SK-N-SH (cell line): ENCODE data around the gene ADAMTSL1. TPM values are rescaled to one million over a fixed set of nuclear protein-coding genes. Genes with fewer than 3 reads are reported as not detected.
A peak's percentile ranks its signal among the peaks of the same experiment; 100 is the strongest.

Source experiments
- CTCF ChIA-PET: fragments of 300-600, 350-600 bp; formaldehyde crosslinking; extraction: SDS; loops from one replicate; lab custom pipeline; 2021; lab: Yijun Ruan, JAX
- POLR2A ChIA-PET: fragments of 350-600 bp; sonication (Branson Sonifier 250); formaldehyde crosslinking; extraction: SDS; loops from one replicate; lab custom pipeline; 2020; ENCODE audit warnings: antibody characterized with exemption, inconsistent platforms; lab: Yijun Ruan, JAX
- DNase-seq: peaks from one replicate; pipeline ENCODE4 v3.0.0; 2012
- H2AFZ ChIP-seq: fragments of 200-600 bp; sonication (generic); 2 replicates; pipeline ENCODE4 v1.8.1; 2016; ENCODE audit warnings: antibody characterized with exemption, mild to moderate bottlenecking, low read depth
- H3F3A ChIP-seq: fragments of 200-600 bp; sonication (generic); replicated peaks from 2 replicates; pipeline ENCODE3; 2016; ENCODE audit warnings: antibody characterized with exemption, mild to moderate bottlenecking; ENCODE audit not compliant: insufficient read depth
- H3K27ac ChIP-seq, 2 experiments: fragments of 200-500 bp in 1 of 2; fragments of 200-600 bp in 1 of 2; sonication (Bioruptor generic) in 1 of 2; sonication (generic), shearing (Covaris generic) in 1 of 2; 2 replicates each; pipeline versions ENCODE4 v1.5.1 to v1.6.1; 2014 to 2016; ENCODE audit warnings: low read depth in 2 of 2, inconsistent platforms in 1 of 2, low read length in 1 of 2, mild to moderate bottlenecking in 1 of 2, mixed read lengths in 1 of 2
- H3K27me3 ChIP-seq: fragments of 200-600 bp; sonication (generic), shearing (Covaris generic); 2 replicates; pipeline ENCODE4 v1.6.1; 2016; ENCODE audit warnings: mixed run types; ENCODE audit not compliant: insufficient read depth
- H3K36me3 ChIP-seq, 2 experiments: fragments of 200-500 bp in 1 of 2; fragments of 200-600 bp in 1 of 2; sonication (Bioruptor generic) in 1 of 2; sonication (generic) in 1 of 2; replicated peaks in 1 of 2; 2 replicates each; pipeline versions ENCODE3 to v1.5.1; 2014 to 2016; ENCODE audit warnings: low read length in 1 of 2, mild to moderate bottlenecking in 1 of 2; ENCODE audit not compliant: insufficient read depth in 2 of 2, control insufficient read depth in 1 of 2
- H3K4me1 ChIP-seq, 2 experiments: fragments of 200-500 bp in 1 of 2; fragments of 200-600 bp in 1 of 2; sonication (Bioruptor generic) in 1 of 2; sonication (generic), shearing (Covaris generic) in 1 of 2; 2 replicates each; pipeline versions ENCODE4 v1.5.1 to v1.6.1; 2014 to 2016; ENCODE audit warnings: low read depth in 1 of 2, low read length in 1 of 2, mixed run types in 1 of 2; ENCODE audit not compliant: insufficient read depth in 2 of 2, control insufficient read depth in 1 of 2
- H3K4me2 ChIP-seq: fragments of 200-600 bp; sonication (generic), shearing (Covaris generic); 2 replicates; pipeline ENCODE4 v1.6.1; 2017; ENCODE audit warnings: mixed run types
- H3K4me3 ChIP-seq, 2 experiments: fragments of 200-500 bp in 1 of 2; fragments of 200-600 bp in 1 of 2; sonication (Bioruptor generic) in 1 of 2; sonication (generic), shearing (Covaris generic) in 1 of 2; 2 replicates each; pipeline versions ENCODE4 v1.5.1 to v1.8.1; 2014 to 2016; ENCODE audit warnings: low read depth in 2 of 2, inconsistent platforms in 1 of 2, low read length in 1 of 2, mild to moderate bottlenecking in 1 of 2, mixed read lengths in 1 of 2, moderate library complexity in 1 of 2
- H3K79me2 ChIP-seq: fragments of 200-600 bp; sonication (generic); 2 replicates; pipeline ENCODE4 v1.8.1; 2017; ENCODE audit warnings: mild to moderate bottlenecking; ENCODE audit not compliant: insufficient read depth
- H3K9ac ChIP-seq: fragments of 200-600 bp; sonication (generic); 2 replicates; pipeline ENCODE4 v1.6.1; 2017; ENCODE audit warnings: mixed run types
- H3K9me2 ChIP-seq: fragments of 200-600 bp; sonication (generic); 2 replicates; pipeline ENCODE4 v1.6.1; 2017; ENCODE audit warnings: mixed run types
- H3K9me3 ChIP-seq: fragments of 200-600 bp; sonication (generic); 2 replicates; pipeline ENCODE4 v1.6.1; 2017; ENCODE audit warnings: mixed run types, mild to moderate bottlenecking, moderate library complexity
- H4K20me1 ChIP-seq: fragments of 200-600 bp; sonication (generic); 2 replicates; pipeline ENCODE4 v1.6.1; 2017; ENCODE audit warnings: mild to moderate bottlenecking, mixed run types; ENCODE audit not compliant: insufficient read depth
- CHD2 ChIP-seq: fragments of 150-350 bp; IDR thresholded peaks from 2 replicates; pipeline ENCODE4 v1.6.1; 2018; ENCODE audit warnings: low read length; ENCODE audit not compliant: partially characterized antibody
- ELF1 ChIP-seq: IDR thresholded peaks from 2 replicates; pipeline ENCODE4 v1.4.0; 2012
- EZH2phosphoT487 ChIP-seq: fragments of 200-600 bp; sonication (generic); IDR thresholded peaks from 2 replicates; pipeline ENCODE4 v1.6.1; 2017; ENCODE audit warnings: low read depth, mixed run types, mild to moderate bottlenecking, antibody characterized with exemption, moderate library complexity, borderline replicate concordance
- FOSL2 ChIP-seq: IDR thresholded peaks from 2 replicates; pipeline ENCODE4 v1.4.0; 2012; ENCODE audit warnings: low read depth, mild to moderate bottlenecking, moderate library complexity, borderline replicate concordance
- FOXJ3 ChIP-seq: sonication (generic); formaldehyde crosslinking; IDR thresholded peaks from 2 replicates; pipeline ENCODE4 v1.5.1; 2020; ENCODE audit warnings: mild to moderate bottlenecking, missing genetic modification reagents
- FOXM1 ChIP-seq: IDR thresholded peaks from 2 replicates; pipeline ENCODE4 v1.4.0; 2012; ENCODE audit warnings: low read depth, mild to moderate bottlenecking
- GABPA ChIP-seq: IDR thresholded peaks from 2 replicates; pipeline ENCODE4 v1.4.0; 2012; ENCODE audit warnings: low read depth, mild to moderate bottlenecking
- GATA2 ChIP-seq: sonication (generic); formaldehyde crosslinking; IDR thresholded peaks from 2 replicates; pipeline ENCODE4 v1.5.0; 2020; ENCODE audit warnings: mild to moderate bottlenecking, missing genetic modification reagents
- JUND ChIP-seq: IDR thresholded peaks from 2 replicates; pipeline ENCODE4 v1.4.0; 2012
- MAX ChIP-seq: IDR thresholded peaks from 2 replicates; pipeline ENCODE4 v1.4.0; 2012; ENCODE audit warnings: low read depth
- MEF2A ChIP-seq: IDR thresholded peaks from 2 replicates; pipeline ENCODE4 v1.4.0; 2012; ENCODE audit warnings: low read depth, borderline replicate concordance
- MXI1 ChIP-seq: IDR thresholded peaks from 2 replicates; pipeline ENCODE4 v1.6.1; 2012; ENCODE audit warnings: mild to moderate bottlenecking, low read depth, low read length, improper control_type of control experiment
- NFIC ChIP-seq: IDR thresholded peaks from 2 replicates; pipeline ENCODE4 v1.4.0; 2012; ENCODE audit warnings: borderline replicate concordance
- RAD21 ChIP-seq: IDR thresholded peaks from 2 replicates; pipeline ENCODE4 v1.6.1; 2012; ENCODE audit warnings: mild to moderate bottlenecking, low read length
- RCOR1 ChIP-seq: fragments of 150-350 bp; IDR thresholded peaks from 2 replicates; pipeline ENCODE4 v1.6.1; 2017; ENCODE audit warnings: antibody characterized with exemption, low read length
- RFX5 ChIP-seq: IDR thresholded peaks from 2 replicates; pipeline ENCODE4 v1.6.1; 2012; ENCODE audit warnings: mild to moderate bottlenecking, improper control_type of control experiment, low read length
- RXRA ChIP-seq: IDR thresholded peaks from 2 replicates; pipeline ENCODE4 v1.4.0; 2012; ENCODE audit warnings: low read depth, mild to moderate bottlenecking, borderline replicate concordance
- SIN3A ChIP-seq: IDR thresholded peaks from 2 replicates; pipeline ENCODE4 v1.6.1; 2012; ENCODE audit warnings: low read depth, mild to moderate bottlenecking, low read length, moderate library complexity, borderline replicate concordance
- SMC3 ChIP-seq: IDR thresholded peaks from 2 replicates; pipeline ENCODE4 v1.6.1; 2012; ENCODE audit warnings: low read depth, low read length, improper control_type of control experiment
- TAF1 ChIP-seq: IDR thresholded peaks from 2 replicates; pipeline ENCODE4 v1.6.1; 2012; ENCODE audit warnings: low read depth, mild to moderate bottlenecking, low read length, moderate library complexity, borderline replicate concordance
- TCF12 ChIP-seq: IDR thresholded peaks from 2 replicates; pipeline ENCODE4 v1.4.0; 2012
- YY1 ChIP-seq: IDR thresholded peaks from 2 replicates; pipeline ENCODE4 v1.4.0; 2012; ENCODE audit warnings: low read depth, mild to moderate bottlenecking
- WGBS: methylation state at CpG from one replicate; pipeline ENCODE4 v1.1.6; 2017; ENCODE audit warnings: low lambda C conversion rate; 5-methylcytosine and 5-hydroxymethylcytosine counted together
- polyA plus RNA-seq, 3 experiments: library from polyadenylated mRNA; depleted of rRNA; stranded (reverse); fragments of >200 nt; gene quantifications; 2 replicates each; pipeline ENCODE4 v1.2.3, GENCODE V29; 2012
- TF ChIP-seq, protein P1 (sequence below): IDR thresholded peaks from 2 replicates; pipeline ENCODE4 v1.4.0; 2012; ENCODE audit warnings: low read depth, borderline replicate concordance
- TF ChIP-seq, protein P2 (sequence below): fragments of 200-600 bp; sonication (generic); IDR thresholded peaks from 2 replicates; pipeline ENCODE4 v1.6.1; 2017; ENCODE audit warnings: antibody characterized with exemption, mild to moderate bottlenecking, moderate library complexity

ADAMTSL1 gene
- polyA plus RNA-seq, 1 of the 3 experiments (the other 2 are of a cell fraction), result 114 TPM

DNA sequence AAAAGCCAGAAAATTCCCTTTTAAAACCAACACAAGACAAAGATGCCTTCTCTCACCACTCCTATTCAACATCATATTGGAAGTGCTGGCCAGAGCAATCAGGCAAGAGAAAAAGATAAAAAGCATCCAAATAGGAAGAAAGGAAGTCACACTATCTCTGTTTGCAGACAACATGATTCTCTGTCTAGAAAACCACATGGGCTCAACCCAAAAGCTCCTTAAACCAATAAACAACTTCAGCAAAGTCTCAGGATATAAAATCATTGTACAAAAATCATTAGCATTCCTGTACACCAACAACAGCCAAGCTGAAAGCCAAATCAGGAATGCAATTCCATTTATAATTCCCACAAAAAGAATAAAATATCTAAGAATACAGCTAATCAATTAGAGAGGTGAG, 112.0 kb downstream of the ADAMTSL1 start:
- ChIA-PET POLR2A (no interaction called here), CTCF (interaction anchor here (1.0 kb wide), 1 partner anchor 10 kb away, joined by 3 read pairs; no protein-coding TSS in a partner anchor)
- no peaks in the 10 kb centered on the region for H4K20me1 ChIP-seq
- H3K4me1 ChIP-seq, result no peaks in the 10 kb centered on the region
- no peaks in the 10 kb centered on the region for H3K9me2 ChIP-seq
- no peak overlapping the region for H3K9ac ChIP-seq
- H3K27ac ChIP-seq, result no peak overlapping the region; a peak in 1 of 4 replicates
- no peak overlapping the region for H3K4me2 ChIP-seq
- H3K27me3 ChIP-seq, result no peaks in the 10 kb centered on the region
- peaks cover 6% of the 10 kb centered on the region; the same call in 1 of the 2 replicates for H3K9me3 ChIP-seq
- DNase-seq, result no peak
- TF ChIP-seq RCOR1 (no peak), TCF12 (no peak), JUND (no peak), EZH2phosphoT487 (no peak), MAX (no peak), YY1 (no peak), FOXM1 (no peak), RFX5 (no peak), MXI1 (no peak), SIN3A (no peak), GABPA (no peak), MEF2A (no peak), TAF1 (no peak), RXRA (no peak)
- TF ChIP-seq, protein P1, sequence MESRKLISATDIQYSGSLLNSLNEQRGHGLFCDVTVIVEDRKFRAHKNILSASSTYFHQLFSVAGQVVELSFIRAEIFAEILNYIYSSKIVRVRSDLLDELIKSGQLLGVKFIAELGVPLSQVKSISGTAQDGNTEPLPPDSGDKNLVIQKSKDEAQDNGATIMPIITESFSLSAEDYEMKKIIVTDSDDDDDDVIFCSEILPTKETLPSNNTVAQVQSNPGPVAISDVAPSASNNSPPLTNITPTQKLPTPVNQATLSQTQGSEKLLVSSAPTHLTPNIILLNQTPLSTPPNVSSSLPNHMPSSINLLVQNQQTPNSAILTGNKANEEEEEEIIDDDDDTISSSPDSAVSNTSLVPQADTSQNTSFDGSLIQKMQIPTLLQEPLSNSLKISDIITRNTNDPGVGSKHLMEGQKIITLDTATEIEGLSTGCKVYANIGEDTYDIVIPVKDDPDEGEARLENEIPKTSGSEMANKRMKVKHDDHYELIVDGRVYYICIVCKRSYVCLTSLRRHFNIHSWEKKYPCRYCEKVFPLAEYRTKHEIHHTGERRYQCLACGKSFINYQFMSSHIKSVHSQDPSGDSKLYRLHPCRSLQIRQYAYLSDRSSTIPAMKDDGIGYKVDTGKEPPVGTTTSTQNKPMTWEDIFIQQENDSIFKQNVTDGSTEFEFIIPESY, result no peak
- peaks cover 0 to 62% of the 10 kb centered on the region in 2 experiments for H3K36me3 ChIP-seq
- no peak overlapping the region for H3K4me3 ChIP-seq
- peaks cover 44% of the 10 kb centered on the region for H3K79me2 ChIP-seq
- H3F3A ChIP-seq, result peaks cover 39% of the 10 kb centered on the region
- no peak overlapping the region for H2AFZ ChIP-seq

DNA sequence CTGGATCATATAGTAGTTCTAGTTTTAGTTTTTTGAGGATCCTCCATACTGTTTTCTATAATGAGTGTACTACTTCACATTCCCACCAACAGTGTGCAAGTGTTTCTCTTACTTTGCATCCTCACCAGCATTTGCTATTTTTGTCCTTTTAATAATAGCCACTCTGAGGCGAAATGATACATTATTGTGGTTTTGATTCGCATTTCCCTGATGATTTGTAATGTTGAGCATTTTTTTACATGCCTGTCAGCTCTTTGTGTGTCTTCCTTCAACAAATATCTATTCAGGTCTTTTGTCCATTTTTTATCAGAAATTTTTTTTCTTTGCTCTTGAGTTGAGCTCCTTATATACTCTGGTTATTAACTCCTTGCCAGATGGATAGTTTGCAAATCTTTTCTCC, 114.0 kb downstream of the ADAMTSL1 start:
- no peaks in the 10 kb centered on the region for H3K4me1 ChIP-seq
- H4K20me1 ChIP-seq, result no peaks in the 10 kb centered on the region
- H3K9me3 ChIP-seq, result peaks cover 13% of the 10 kb centered on the region; the same call in 1 of the 2 replicates
- peak overlapping the region in 1 of 2 experiments; percentile 75; a peak in 2 of 4 replicates for H3K27ac ChIP-seq
- no peak overlapping the region for H2AFZ ChIP-seq
- 23% methylated on average over 2 of the region's 2 CpGs for WGBS
- DNase-seq, result no peak
- H3K4me3 ChIP-seq, result peak overlapping the region in 1 of 2 experiments; percentile 14; a peak in 1 of 4 replicates
- POLR2A ChIA-PET, result no interaction called here
- peaks cover 0 to 71% of the 10 kb centered on the region in 2 experiments for H3K36me3 ChIP-seq
- peak overlapping the region; percentile 8; the same call in 1 of the 2 replicates for H3K4me2 ChIP-seq
- H3K9ac ChIP-seq, result peak overlapping the region; percentile 46
- no peaks in the 10 kb centered on the region for H3K9me2 ChIP-seq
- no peaks in the 10 kb centered on the region for H3K27me3 ChIP-seq
- CTCF ChIA-PET, result no interaction called here
- H3K79me2 ChIP-seq, result peaks cover 51% of the 10 kb centered on the region
- peaks cover 41% of the 10 kb centered on the region for H3F3A ChIP-seq
- TF ChIP-seq CHD2 (no peak), GATA2 (CRISPR knock-in tag) (no peak), SMC3 (no peak), FOXJ3 (CRISPR knock-in tag) (no peak), RFX5 (no peak), FOSL2 (peak; percentile 47; the same call in 1 of the 2 replicates), RCOR1 (no peak), JUND (peak; percentile 66), MAX (no peak), MEF2A (peak; percentile 93), NFIC (peak; percentile 35; the same call in 1 of the 2 replicates), YY1 (no peak), FOXM1 (no peak), ELF1 (no peak), RAD21 (no peak)
- TF ChIP-seq, protein P1, result no peak
- TF ChIP-seq, protein P2, sequence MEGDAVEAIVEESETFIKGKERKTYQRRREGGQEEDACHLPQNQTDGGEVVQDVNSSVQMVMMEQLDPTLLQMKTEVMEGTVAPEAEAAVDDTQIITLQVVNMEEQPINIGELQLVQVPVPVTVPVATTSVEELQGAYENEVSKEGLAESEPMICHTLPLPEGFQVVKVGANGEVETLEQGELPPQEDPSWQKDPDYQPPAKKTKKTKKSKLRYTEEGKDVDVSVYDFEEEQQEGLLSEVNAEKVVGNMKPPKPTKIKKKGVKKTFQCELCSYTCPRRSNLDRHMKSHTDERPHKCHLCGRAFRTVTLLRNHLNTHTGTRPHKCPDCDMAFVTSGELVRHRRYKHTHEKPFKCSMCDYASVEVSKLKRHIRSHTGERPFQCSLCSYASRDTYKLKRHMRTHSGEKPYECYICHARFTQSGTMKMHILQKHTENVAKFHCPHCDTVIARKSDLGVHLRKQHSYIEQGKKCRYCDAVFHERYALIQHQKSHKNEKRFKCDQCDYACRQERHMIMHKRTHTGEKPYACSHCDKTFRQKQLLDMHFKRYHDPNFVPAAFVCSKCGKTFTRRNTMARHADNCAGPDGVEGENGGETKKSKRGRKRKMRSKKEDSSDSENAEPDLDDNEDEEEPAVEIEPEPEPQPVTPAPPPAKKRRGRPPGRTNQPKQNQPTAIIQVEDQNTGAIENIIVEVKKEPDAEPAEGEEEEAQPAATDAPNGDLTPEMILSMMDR, result no peak
